Panc1 (cell line): ENCODE data around the gene MN1. TPM values are rescaled to one million over a fixed set of nuclear protein-coding genes. Genes with fewer than 3 reads are reported as not detected.

Experiments used
- ATAC-seq: fragments of 200-7000 bp; cut with Tn5 transposase; 2 replicates; pipeline ENCODE4 v1.9.1; 2020; ENCODE audit warnings: mild to moderate bottlenecking, moderate library complexity
- BruUV-seq: library from RNA; stranded (reverse); fragments of 400-500 nt; replicated peaks from 2 replicates; lab custom pipeline; 2021; lab: Mats Ljungman, UMichigan
- CTCF ChIA-PET: fragments of 300-600 bp; sonication (Branson Sonifier 250); formaldehyde crosslinking; loops from one replicate; lab custom pipeline; 2022; ENCODE audit warnings: antibody characterized with exemption; lab: Charles Lee
- POLR2A ChIA-PET: fragments of 300-600 bp; sonication (Branson Sonifier 250); formaldehyde crosslinking; loops from one replicate; lab custom pipeline; 2022; ENCODE audit warnings: antibody characterized with exemption; lab: Charles Lee
- DNase-seq: peaks from one replicate; pipeline ENCODE4 v3.0.0-alpha.2; 2010; ENCODE audit warnings: low read depth, low spot score
- H3K27ac ChIP-seq: 2 replicates; pipeline ENCODE4 v1.5.1; 2011; ENCODE audit warnings: mild to moderate bottlenecking, low read length, inconsistent platforms
- H3K27me3 ChIP-seq: fragments of 200-500 bp; sonication (Bioruptor generic); 2 replicates; pipeline ENCODE4 v1.6.0; 2014; ENCODE audit warnings: low read length, inconsistent platforms; ENCODE audit not compliant: control insufficient read depth, insufficient read depth
- H3K36me3 ChIP-seq: fragments of 200-500 bp; sonication (Bioruptor generic); 2 replicates; pipeline ENCODE4 v1.5.1; 2014; ENCODE audit warnings: inconsistent platforms, mild to moderate bottlenecking, low read length, moderate library complexity; ENCODE audit not compliant: control insufficient read depth, insufficient read depth
- H3K4me1 ChIP-seq: 2 replicates; pipeline ENCODE4 v1.5.1; 2011; ENCODE audit warnings: inconsistent platforms, mild to moderate bottlenecking, low read length, moderate library complexity; ENCODE audit not compliant: control insufficient read depth, insufficient read depth
- H3K4me3 ChIP-seq, 2 experiments: 2 replicates each; pipeline ENCODE4 v1.5.1; 2011 to 2012; ENCODE audit warnings: low read depth in 2 of 2, low read length in 2 of 2, mild to moderate bottlenecking in 2 of 2, inconsistent platforms in 1 of 2, moderate library complexity in 1 of 2
- H3K9me3 ChIP-seq: fragments of 200-500 bp; sonication (Bioruptor generic); 2 replicates; pipeline ENCODE4 v1.5.1; 2014; ENCODE audit warnings: low read depth, mild to moderate bottlenecking, inconsistent platforms, low read length, moderate library complexity; ENCODE audit not compliant: control insufficient read depth, insufficient read depth
- CTCF ChIP-seq: fragments of 450-650 bp; IDR thresholded peaks from 2 replicates; pipeline ENCODE4 v1.5.1; 2017; ENCODE audit warnings: mild to moderate bottlenecking
- POLR2AphosphoS5 ChIP-seq: IDR thresholded peaks from 2 replicates; pipeline ENCODE4 v1.6.1; 2012; ENCODE audit warnings: mild to moderate bottlenecking, low read depth, low read length, moderate library complexity
- SIN3A ChIP-seq: IDR thresholded peaks from 2 replicates; pipeline ENCODE4 v1.6.1; 2012; ENCODE audit warnings: low read depth, mild to moderate bottlenecking, low read length, moderate library complexity, borderline replicate concordance; ENCODE audit not compliant: insufficient read depth
- TCF7L2 ChIP-seq: IDR thresholded peaks from 2 replicates; pipeline ENCODE4 v1.6.1; 2011; ENCODE audit warnings: mild to moderate bottlenecking, low read depth, low read length, inconsistent platforms
- in situ Hi-C: cut with HindIII; loops from 2 replicates; pipeline ENCODE4 v1.10.0; 2016; ENCODE audit warnings: low sequenced_read_pairs, low pct_unique_long_range_greater_than_20kb
- intact Hi-C: fragments of 100-400 bp; cut with micrococcal nuclease; formaldehyde crosslinking; loops from one replicate; pipeline ENCODE4 v1.10.0; 2022; ENCODE audit not compliant: unreplicated experiment
- total RNA-seq: library from RNA; stranded (reverse); gene quantifications from one replicate; pipeline ENCODE4 v1.2.1, GENCODE V29; 2021; ENCODE audit not compliant: unreplicated experiment
- TF ChIP-seq, protein P1 (sequence below), 2 experiments: IDR thresholded peaks; 2 replicates each; pipeline ENCODE4 v1.6.1; 2011 to 2012; ENCODE audit warnings: low read depth in 2 of 2, control low read depth in 1 of 2, low read length in 1 of 2, mild to moderate bottlenecking in 1 of 2, moderate library complexity in 1 of 2; ENCODE audit not compliant: insufficient read depth in 1 of 2

MN1 gene
- total RNA-seq, 1 experiment from 2014 or later = 0.51 TPM

DNA sequence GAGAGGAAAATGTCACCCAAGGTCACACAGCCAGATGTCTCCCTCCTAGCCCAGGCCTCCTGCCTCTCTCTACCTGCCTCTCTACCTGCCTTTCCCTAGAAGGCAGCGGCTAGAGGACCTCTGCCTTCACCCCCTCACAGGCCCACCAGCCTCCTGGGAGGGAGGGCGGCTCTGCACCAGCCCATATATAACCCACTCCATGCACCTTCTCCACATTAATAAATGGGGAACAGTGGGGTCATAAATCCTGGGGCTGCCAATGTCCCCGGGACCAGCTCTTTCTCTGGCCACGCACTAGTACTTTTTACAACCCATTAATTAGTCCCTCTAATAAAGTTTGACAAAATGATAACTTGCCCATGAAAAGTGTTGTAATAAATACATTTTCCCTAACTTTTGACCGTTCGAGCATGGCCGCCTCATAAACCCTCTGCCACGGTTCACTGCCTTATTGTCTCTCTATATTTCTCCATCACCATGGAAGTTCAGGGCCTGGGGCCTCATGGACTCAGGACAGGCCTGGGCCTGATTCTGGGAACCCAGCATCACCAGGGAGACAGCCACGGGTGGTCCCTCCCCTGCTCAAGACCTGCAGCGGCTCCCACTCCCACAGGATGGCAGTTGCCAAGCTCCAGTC is 102.1 kb downstream of the MN1 start:
- no peaks in the 10 kb centered on the region for H3K9me3 ChIP-seq
- ChIA-PET POLR2A (no interaction called here), CTCF (no interaction called here)
- intact Hi-C loops = no loop called here
- H3K4me1 ChIP-seq = no peaks in the 10 kb centered on the region
- DNase-seq (no peak), ATAC-seq (no peak)
- no TSS peak for BruUV-seq
- in situ Hi-C loops = no loop called here
- H3K36me3 ChIP-seq = no peaks in the 10 kb centered on the region
- no peaks in the 10 kb centered on the region for H3K27me3 ChIP-seq
- TF ChIP-seq CTCF (no peak), POLR2AphosphoS5 (no peak), SIN3A (no peak), TCF7L2 (no peak)
- TF ChIP-seq, protein P1, sequence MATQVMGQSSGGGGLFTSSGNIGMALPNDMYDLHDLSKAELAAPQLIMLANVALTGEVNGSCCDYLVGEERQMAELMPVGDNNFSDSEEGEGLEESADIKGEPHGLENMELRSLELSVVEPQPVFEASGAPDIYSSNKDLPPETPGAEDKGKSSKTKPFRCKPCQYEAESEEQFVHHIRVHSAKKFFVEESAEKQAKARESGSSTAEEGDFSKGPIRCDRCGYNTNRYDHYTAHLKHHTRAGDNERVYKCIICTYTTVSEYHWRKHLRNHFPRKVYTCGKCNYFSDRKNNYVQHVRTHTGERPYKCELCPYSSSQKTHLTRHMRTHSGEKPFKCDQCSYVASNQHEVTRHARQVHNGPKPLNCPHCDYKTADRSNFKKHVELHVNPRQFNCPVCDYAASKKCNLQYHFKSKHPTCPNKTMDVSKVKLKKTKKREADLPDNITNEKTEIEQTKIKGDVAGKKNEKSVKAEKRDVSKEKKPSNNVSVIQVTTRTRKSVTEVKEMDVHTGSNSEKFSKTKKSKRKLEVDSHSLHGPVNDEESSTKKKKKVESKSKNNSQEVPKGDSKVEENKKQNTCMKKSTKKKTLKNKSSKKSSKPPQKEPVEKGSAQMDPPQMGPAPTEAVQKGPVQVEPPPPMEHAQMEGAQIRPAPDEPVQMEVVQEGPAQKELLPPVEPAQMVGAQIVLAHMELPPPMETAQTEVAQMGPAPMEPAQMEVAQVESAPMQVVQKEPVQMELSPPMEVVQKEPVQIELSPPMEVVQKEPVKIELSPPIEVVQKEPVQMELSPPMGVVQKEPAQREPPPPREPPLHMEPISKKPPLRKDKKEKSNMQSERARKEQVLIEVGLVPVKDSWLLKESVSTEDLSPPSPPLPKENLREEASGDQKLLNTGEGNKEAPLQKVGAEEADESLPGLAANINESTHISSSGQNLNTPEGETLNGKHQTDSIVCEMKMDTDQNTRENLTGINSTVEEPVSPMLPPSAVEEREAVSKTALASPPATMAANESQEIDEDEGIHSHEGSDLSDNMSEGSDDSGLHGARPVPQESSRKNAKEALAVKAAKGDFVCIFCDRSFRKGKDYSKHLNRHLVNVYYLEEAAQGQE (IDR thresholded peaks at IDR 0.05; ENCODE audit: insufficient read depth in 1 of 2, low read depth in 2 of 2, low read length in 1 of 2) = no peak
- H3K4me3 ChIP-seq = no peak overlapping the region
- H3K27ac ChIP-seq = no peak overlapping the region

- Histone ChIP-seq H3K36me3 (no peaks in the 10 kb centered on the region), H3K27me3 (no peaks in the 10 kb centered on the region; the same call in 1 of the 2 replicates), H3K4me1 (no peaks in the 10 kb centered on the region), H3K27ac (no peak overlapping the region), H3K4me3 (no peak overlapping the region), H3K9me3 (no peaks in the 10 kb centered on the region)
- in situ Hi-C loops = no loop called here
- ChIA-PET POLR2A (no interaction called here), CTCF (no interaction called here)
- no TSS peak for BruUV-seq
- intact Hi-C loops = no loop called here
- TF ChIP-seq CTCF (no peak), SIN3A (no peak), POLR2AphosphoS5 (no peak), TCF7L2 (no peak)
- TF ChIP-seq, protein P1 (IDR thresholded peaks at IDR 0.05; ENCODE audit: insufficient read depth in 1 of 2, low read depth in 2 of 2, low read length in 1 of 2) = no peak
- ATAC-seq = no peak
- no peak for DNase-seq
Measured at GRCh38 chr22:27698813-27699212, 102.7 kb downstream of the MN1 start.

Other genes starting within 250 kb of the MN1 start
- 67.0 TPM for gene PITPNB, start 117.5 kb upstream of the MN1 start, total RNA-seq